Rectal smooth muscle tissue (tissue), 1 donor: Measurements from ENCODE around the gene LPP.
A peak's percentile ranks its signal among the peaks of the same experiment; 100 is the strongest.

Experiments used
- H3K27ac ChIP-seq: one replicate; pipeline ENCODE4 v1.7.0; 2013; ENCODE audit warnings: low read depth, low read length, inconsistent platforms
- H3K27me3 ChIP-seq: one replicate; pipeline ENCODE4 v1.7.0; 2013; ENCODE audit warnings: low read length; ENCODE audit not compliant: control insufficient read depth, insufficient read depth
- H3K36me3 ChIP-seq: one replicate; pipeline ENCODE4 v1.7.0; 2013; ENCODE audit warnings: low read length; ENCODE audit not compliant: control insufficient read depth, insufficient read depth
- H3K4me1 ChIP-seq: one replicate; pipeline ENCODE4 v1.7.0; 2013; ENCODE audit warnings: low read length; ENCODE audit not compliant: control insufficient read depth, insufficient read depth
- H3K4me3 ChIP-seq: one replicate; pipeline ENCODE4 v1.7.0; 2013; ENCODE audit warnings: low read length
- H3K9ac ChIP-seq: one replicate; pipeline ENCODE4 v1.7.0; 2013; ENCODE audit warnings: low read length

Gene LPP

GRCh38 chr3:188573956-188574355, 420.0 kb downstream of the LPP start:
- Histone ChIP-seq H3K27ac (no peak overlapping the region), H3K9ac (no peak overlapping the region), H3K4me3 (no peak overlapping the region), H3K4me1 (peaks cover 8% of the 10 kb centered on the region), H3K27me3 (no peaks in the 10 kb centered on the region), H3K36me3 (no peaks in the 10 kb centered on the region)

GRCh38 chr3:188574885-188575284, 420.9 kb downstream of the LPP start:
- Histone ChIP-seq H3K27me3 (no peaks in the 10 kb centered on the region), H3K4me3 (no peak overlapping the region), H3K27ac (peak overlapping the region; percentile 38), H3K9ac (no peak overlapping the region), H3K36me3 (no peaks in the 10 kb centered on the region), H3K4me1 (peaks cover 12% of the 10 kb centered on the region)

- Histone ChIP-seq H3K9ac (no peak overlapping the region), H3K27me3 (no peaks in the 10 kb centered on the region), H3K36me3 (no peaks in the 10 kb centered on the region), H3K4me3 (no peak overlapping the region), H3K27ac (peak overlapping the region; percentile 21), H3K4me1 (peaks cover 12% of the 10 kb centered on the region)
Measured at GRCh38 chr3:188575501-188575900, 421.5 kb downstream of the LPP start.

- no peaks in the 10 kb centered on the region for H3K27me3 ChIP-seq
- no peaks in the 10 kb centered on the region for H3K36me3 ChIP-seq
- H3K9ac ChIP-seq, result no peak overlapping the region
- peak overlapping the region; percentile 61 for H3K27ac ChIP-seq
- H3K4me1 ChIP-seq, result peaks cover 15% of the 10 kb centered on the region
- no peak overlapping the region for H3K4me3 ChIP-seq
Measured at GRCh38 chr3:188577539-188577938, 423.6 kb downstream of the LPP start.

- H3K4me1 ChIP-seq, result peaks cover 23% of the 10 kb centered on the region
- no peaks in the 10 kb centered on the region for H3K27me3 ChIP-seq
- peak overlapping the region; percentile 85 for H3K27ac ChIP-seq
- H3K36me3 ChIP-seq, result no peaks in the 10 kb centered on the region
- H3K4me3 ChIP-seq, result no peak overlapping the region
- no peak overlapping the region for H3K9ac ChIP-seq
Measured at GRCh38 chr3:188578576-188579363, 424.8 kb downstream of the LPP start.

GRCh38 chr3:188580223-188580622, 426.3 kb downstream of the LPP start:
- H3K27me3 ChIP-seq, result no peaks in the 10 kb centered on the region
- H3K4me3 ChIP-seq, result no peak overlapping the region
- no peaks in the 10 kb centered on the region for H3K36me3 ChIP-seq
- H3K4me1 ChIP-seq, result peaks cover 29% of the 10 kb centered on the region
- no peak overlapping the region for H3K9ac ChIP-seq
- H3K27ac ChIP-seq, result peak overlapping the region; percentile 51

- Histone ChIP-seq H3K27ac (peak overlapping the region; percentile 51), H3K36me3 (no peaks in the 10 kb centered on the region), H3K27me3 (no peaks in the 10 kb centered on the region), H3K9ac (no peak overlapping the region), H3K4me3 (no peak overlapping the region), H3K4me1 (peaks cover 32% of the 10 kb centered on the region)
Measured at GRCh38 chr3:188580659-188581058, 426.7 kb downstream of the LPP start.

- Histone ChIP-seq H3K9ac (no peak overlapping the region), H3K36me3 (no peaks in the 10 kb centered on the region), H3K4me1 (peaks cover 32% of the 10 kb centered on the region), H3K27me3 (no peaks in the 10 kb centered on the region), H3K4me3 (no peak overlapping the region), H3K27ac (peak overlapping the region; percentile 51)
Measured at GRCh38 chr3:188581365-188581764, 427.4 kb downstream of the LPP start.

GRCh38 chr3:188581792-188582191, 427.8 kb downstream of the LPP start:
- no peak overlapping the region for H3K4me3 ChIP-seq
- H3K9ac ChIP-seq, result no peak overlapping the region
- no peaks in the 10 kb centered on the region for H3K27me3 ChIP-seq
- H3K36me3 ChIP-seq, result no peaks in the 10 kb centered on the region
- peaks cover 32% of the 10 kb centered on the region for H3K4me1 ChIP-seq
- H3K27ac ChIP-seq, result peak overlapping the region; percentile 51

- peak overlapping the region; percentile 63 for H3K27ac ChIP-seq
- H3K4me1 ChIP-seq, result peaks cover 27% of the 10 kb centered on the region
Measured at GRCh38 chr3:188583341-188584161, 429.6 kb downstream of the LPP start.

GRCh38 chr3:188584162-188584529, 430.2 kb downstream of the LPP start:
- no peak overlapping the region for H3K9ac ChIP-seq
- no peaks in the 10 kb centered on the region for H3K36me3 ChIP-seq
- H3K27me3 ChIP-seq, result no peaks in the 10 kb centered on the region
- no peak overlapping the region for H3K4me3 ChIP-seq
- peaks cover 23% of the 10 kb centered on the region for H3K4me1 ChIP-seq
- H3K27ac ChIP-seq, result peak overlapping the region; percentile 63

More at GRCh38 chr3:188583341-188584161, 429.6 kb downstream of the LPP start:
- no peak overlapping the region for H3K9ac ChIP-seq
- no peaks in the 10 kb centered on the region for H3K36me3 ChIP-seq
- no peak overlapping the region for H3K4me3 ChIP-seq
- H3K27me3 ChIP-seq, result no peaks in the 10 kb centered on the region

- peak overlapping the region; percentile 8 for H3K27ac ChIP-seq
- H3K27me3 ChIP-seq, result no peaks in the 10 kb centered on the region
- H3K4me3 ChIP-seq, result no peak overlapping the region
- H3K36me3 ChIP-seq, result no peaks in the 10 kb centered on the region
- peaks cover 20% of the 10 kb centered on the region for H3K4me1 ChIP-seq
- no peak overlapping the region for H3K9ac ChIP-seq
Measured at GRCh38 chr3:188584958-188585689, 431.2 kb downstream of the LPP start.
